Measurements from ENCODE around the gene METTL16. TPM values are rescaled to one million over a fixed set of nuclear protein-coding genes. Genes with fewer than 3 reads are reported as not detected.

Gene METTL16
- total RNA-seq, 1 donor from 2014 or later, result 39.3 TPM

- peak overlapping the region; percentile 1 for H3K27ac Mint-ChIP-seq
- no peak for TF ChIP-seq CTCF (conservative IDR thresholded peaks at IDR 0.05)
- no peak for DNase-seq (ENCODE audit: extremely low spot score, unreplicated experiment)
- peaks cover 13% of the 10 kb centered on the region for H3K36me3 Mint-ChIP-seq
- H3K27me3 Mint-ChIP-seq, result no peaks in the 10 kb centered on the region
- H3K4me1 Mint-ChIP-seq (ENCODE audit: unreplicated experiment), result peaks cover 13% of the 10 kb centered on the region
- H3K4me3 Mint-ChIP-seq, result no peak overlapping the region
- no peaks in the 10 kb centered on the region for H3K9me3 Mint-ChIP-seq
Measured at GRCh38 chr17:2410951-2411350, 100.7 kb downstream of the METTL16 start.

GRCh38 chr17:2406903-2407790 lies 104.5 kb downstream of the METTL16 start:
- H3K4me1 Mint-ChIP-seq (ENCODE audit: unreplicated experiment), result peaks cover 32% of the 10 kb centered on the region
- no peaks in the 10 kb centered on the region for H3K27me3 Mint-ChIP-seq
- H3K9me3 Mint-ChIP-seq, result no peaks in the 10 kb centered on the region
- peaks cover 10% of the 10 kb centered on the region for H3K36me3 Mint-ChIP-seq
- peak overlapping the region; percentile 98 for H3K27ac Mint-ChIP-seq
- no peak for TF ChIP-seq CTCF (conservative IDR thresholded peaks at IDR 0.05)
- peak overlapping the region; percentile 80 for H3K4me3 Mint-ChIP-seq
- DNase-seq (ENCODE audit: extremely low spot score, unreplicated experiment), result no peak

DNA sequence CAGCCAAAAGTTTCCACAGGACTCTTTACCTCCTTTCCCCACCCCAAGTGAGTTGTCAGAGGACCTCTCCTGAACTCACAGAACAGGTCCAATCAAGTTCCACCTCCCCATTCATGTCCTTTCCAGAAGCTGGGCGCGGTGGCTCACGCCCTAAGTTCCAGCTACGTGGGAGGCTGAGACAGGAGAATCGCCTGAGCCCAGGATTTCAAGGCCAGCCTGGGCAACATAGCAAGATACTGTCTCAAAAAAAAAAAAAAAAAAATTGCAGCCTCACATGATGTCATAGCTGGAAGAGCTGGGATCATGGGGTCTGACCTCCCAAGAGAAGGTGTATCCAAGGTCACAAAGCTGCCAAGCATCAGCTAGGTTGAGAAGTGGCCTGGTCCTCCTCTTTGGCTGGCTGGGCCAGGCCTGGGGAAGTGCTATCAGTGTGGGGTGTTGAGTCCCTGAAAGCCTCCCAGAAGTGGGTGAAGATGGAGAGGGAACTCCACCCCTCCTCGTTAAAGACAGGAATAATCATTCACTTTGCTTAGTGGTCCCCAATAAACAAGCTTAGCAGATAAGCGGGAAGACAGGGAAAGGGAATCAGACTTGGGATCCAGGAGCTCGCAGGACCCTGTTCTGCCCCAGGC lies 105.3 kb downstream of the METTL16 start:
- Mint-ChIP-seq H3K4me1 (ENCODE audit: unreplicated experiment) (peaks cover 32% of the 10 kb centered on the region), H3K4me3 (peak overlapping the region; percentile 80), H3K27ac (peak overlapping the region; percentile 98), H3K9me3 (no peaks in the 10 kb centered on the region), H3K27me3 (no peaks in the 10 kb centered on the region), H3K36me3 (peaks cover 10% of the 10 kb centered on the region)
- no peak for TF ChIP-seq CTCF (conservative IDR thresholded peaks at IDR 0.05)
- no peak for DNase-seq (ENCODE audit: extremely low spot score, unreplicated experiment)

- no peak for DNase-seq (ENCODE audit: extremely low spot score, unreplicated experiment)
- H3K9me3 Mint-ChIP-seq, result no peaks in the 10 kb centered on the region
- peaks cover 32% of the 10 kb centered on the region for H3K4me1 Mint-ChIP-seq (ENCODE audit: unreplicated experiment)
- peak overlapping the region; percentile 53 for H3K4me3 Mint-ChIP-seq
- no peaks in the 10 kb centered on the region for H3K27me3 Mint-ChIP-seq
- TF ChIP-seq CTCF (conservative IDR thresholded peaks at IDR 0.05), result no peak
- peak overlapping the region; percentile 98 for H3K27ac Mint-ChIP-seq
- H3K36me3 Mint-ChIP-seq, result peaks cover 4% of the 10 kb centered on the region
Measured at GRCh38 chr17:2405247-2405926, 106.3 kb downstream of the METTL16 start.

- Mint-ChIP-seq H3K9me3 (no peaks in the 10 kb centered on the region), H3K27ac (peak overlapping the region; percentile 100), H3K27me3 (no peaks in the 10 kb centered on the region), H3K4me3 (peak overlapping the region; percentile 84), H3K4me1 (ENCODE audit: unreplicated experiment) (peaks cover 45% of the 10 kb centered on the region), H3K36me3 (peaks cover 4% of the 10 kb centered on the region)
- no peak for DNase-seq (ENCODE audit: extremely low spot score, unreplicated experiment)
- no peak for TF ChIP-seq CTCF (conservative IDR thresholded peaks at IDR 0.05)
Measured at GRCh38 chr17:2403044-2403443, 108.6 kb downstream of the METTL16 start.
